SJCRH30 (cell line): ENCODE measurements around the gene RAB1B. TPM values are rescaled to one million over a fixed set of nuclear protein-coding genes. Genes with fewer than 3 reads are reported as not detected.
"Not testable (repeated sequence)": the region's sequence is repeated elsewhere in the genome, so short reads cannot be mapped to it uniquely, and the experiment has no call there.

ENCODE experiments used
- DNase-seq, 2 experiments: peaks; one replicate each; pipeline ENCODE4 v3.0.0-alpha.2; 2015 to 2020
- H3K27ac ChIP-seq: fragments of 250-450 bp; sonication (Bioruptor Pico); 2 replicates; pipeline ENCODE4 v1.5.1; 2020; ENCODE audit warnings: mild to moderate bottlenecking, moderate library complexity
- H3K27me3 ChIP-seq: fragments of 250-450 bp; sonication (Bioruptor Pico); 2 replicates; pipeline ENCODE4 v1.5.1; 2020; ENCODE audit warnings: mild to moderate bottlenecking, moderate library complexity
- H3K36me3 ChIP-seq: fragments of 250-450 bp; sonication (Bioruptor Pico); 2 replicates; pipeline ENCODE4 v1.5.1; 2020; ENCODE audit warnings: mild to moderate bottlenecking, moderate library complexity
- H3K4me1 ChIP-seq: fragments of 250-450 bp; sonication (Bioruptor Pico); 2 replicates; pipeline ENCODE4 v1.5.1; 2020; ENCODE audit warnings: mild to moderate bottlenecking, moderate library complexity
- H3K4me3 ChIP-seq: fragments of 250-450 bp; sonication (Bioruptor Pico); 2 replicates; pipeline ENCODE4 v1.5.1; 2020; ENCODE audit warnings: mild to moderate bottlenecking, moderate library complexity
- H3K9me3 ChIP-seq: fragments of 250-450 bp; sonication (Bioruptor Pico); replicated peaks from 2 replicates; pipeline ENCODE4 v1.5.1; 2020; ENCODE audit warnings: mild to moderate bottlenecking, moderate library complexity
- total RNA-seq: library from RNA; depleted of rRNA; stranded (reverse); fragments of >200 nt; shearing (Covaris generic); gene quantifications from 2 replicates; pipeline ENCODE4 v1.2.3, GENCODE V29; 2014

RAB1B gene
- total RNA-seq, 1 experiment from 2014 or later = 83.2 TPM

DNA sequence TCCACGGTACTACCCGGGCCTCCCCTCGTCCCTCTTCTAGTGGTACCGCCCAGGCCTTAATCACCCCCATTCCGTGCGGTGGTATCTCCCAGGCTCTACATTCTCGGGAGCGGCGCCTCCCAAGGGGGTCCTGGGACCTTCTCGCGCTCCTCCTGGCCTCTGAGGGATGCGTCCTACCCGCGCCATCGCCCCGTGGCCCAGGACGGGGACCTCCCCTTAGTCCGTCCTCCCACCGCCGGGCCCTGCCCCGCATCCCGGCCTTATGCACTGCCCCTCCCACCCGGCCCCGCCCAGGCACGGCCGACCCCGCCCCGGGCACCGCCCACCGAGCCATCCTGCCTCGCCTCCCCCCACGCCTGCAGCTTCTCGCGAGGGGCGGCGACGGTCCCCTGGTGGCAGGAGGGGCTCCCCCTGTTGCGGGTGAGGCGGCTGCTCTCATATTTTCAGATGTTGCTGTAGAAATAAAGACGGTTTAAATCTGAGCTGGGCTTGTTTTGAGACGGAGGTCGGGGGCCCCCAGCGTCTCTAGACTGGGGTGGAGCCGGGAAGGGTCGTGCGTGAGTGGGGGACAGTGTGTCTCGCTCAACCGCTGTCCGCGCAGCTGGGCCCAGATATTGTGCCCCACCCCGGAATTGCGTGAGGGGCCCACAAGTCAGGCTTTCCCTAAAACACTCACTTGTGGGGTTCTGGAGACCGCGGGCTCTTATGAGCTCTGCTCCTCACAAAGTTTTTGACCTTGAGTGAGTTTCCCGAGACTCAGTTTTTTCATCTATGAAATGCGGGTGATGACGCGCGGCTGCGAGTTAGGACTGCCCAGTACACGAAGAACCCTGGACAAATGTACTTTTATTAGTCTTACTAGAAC, 828 bp upstream of the RAB1B start:
- Histone ChIP-seq H3K4me1 (no peaks in the 10 kb centered on the region; the same call in 1 of the 2 replicates), H3K27ac (peak overlapping the region; percentile 86), H3K27me3 (no peaks in the 10 kb centered on the region), H3K9me3 (no peaks in the 10 kb centered on the region), H3K4me3 (peak overlapping the region; percentile 73), H3K36me3 (no peaks in the 10 kb centered on the region)
- DNase-seq = peak; percentile 88 to 89

DNA sequence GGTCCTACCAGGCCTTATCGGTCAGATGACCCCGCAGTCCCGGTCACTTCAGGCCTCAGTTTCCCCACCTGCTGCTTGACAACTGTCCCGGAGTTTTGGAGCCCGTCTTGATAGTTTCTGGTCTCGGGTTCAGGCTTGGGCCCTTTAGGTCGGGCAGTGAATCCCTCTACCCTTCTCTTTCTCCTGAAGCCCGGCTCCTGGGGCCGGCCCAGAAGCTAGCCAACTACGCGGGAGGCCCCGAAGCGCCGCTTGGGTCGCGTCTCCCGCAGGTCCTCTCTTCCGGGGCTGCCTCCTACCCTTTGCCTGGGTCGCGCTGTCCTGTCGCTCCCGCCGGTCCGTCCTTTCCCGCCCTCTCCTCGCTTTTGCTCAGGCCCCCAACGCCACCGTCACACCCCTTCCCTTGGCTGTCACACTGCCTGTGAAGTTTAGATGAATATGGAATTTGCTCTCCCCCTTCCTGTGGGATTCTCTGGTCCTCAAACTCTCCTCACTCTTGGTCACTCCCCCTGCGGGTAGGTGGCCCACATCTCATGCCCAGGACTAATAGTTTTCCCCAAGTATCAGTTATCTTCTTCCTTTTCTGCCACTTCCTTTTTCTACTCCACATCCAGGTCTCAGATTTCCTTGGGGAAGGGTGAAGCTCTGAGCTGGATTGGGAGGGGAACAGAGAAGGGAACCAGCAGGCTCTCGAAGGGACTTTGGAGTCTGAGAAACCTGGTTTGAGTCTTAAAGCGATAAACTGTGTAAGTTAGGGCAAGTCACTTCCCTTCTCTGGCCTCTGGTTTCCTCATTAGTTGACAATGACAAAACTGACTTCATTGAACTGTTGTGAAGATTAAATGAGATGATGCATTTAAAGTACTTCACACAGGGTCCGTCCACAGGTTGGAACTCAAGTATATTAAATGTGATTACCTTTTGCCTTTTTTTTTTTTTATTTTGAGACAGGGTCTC, 790 bp downstream of the RAB1B start:
- Histone ChIP-seq H3K9me3 (no peaks in the 10 kb centered on the region), H3K27me3 (no peaks in the 10 kb centered on the region), H3K4me1 (peaks cover 3% of the 10 kb centered on the region; the same call in 1 of the 2 replicates), H3K4me3 (peak overlapping the region; percentile 73), H3K36me3 (peaks cover 5% of the 10 kb centered on the region; the same call in 1 of the 2 replicates), H3K27ac (peak overlapping the region; percentile 86)
- peak; percentile 49 to 66 for DNase-seq

DNA sequence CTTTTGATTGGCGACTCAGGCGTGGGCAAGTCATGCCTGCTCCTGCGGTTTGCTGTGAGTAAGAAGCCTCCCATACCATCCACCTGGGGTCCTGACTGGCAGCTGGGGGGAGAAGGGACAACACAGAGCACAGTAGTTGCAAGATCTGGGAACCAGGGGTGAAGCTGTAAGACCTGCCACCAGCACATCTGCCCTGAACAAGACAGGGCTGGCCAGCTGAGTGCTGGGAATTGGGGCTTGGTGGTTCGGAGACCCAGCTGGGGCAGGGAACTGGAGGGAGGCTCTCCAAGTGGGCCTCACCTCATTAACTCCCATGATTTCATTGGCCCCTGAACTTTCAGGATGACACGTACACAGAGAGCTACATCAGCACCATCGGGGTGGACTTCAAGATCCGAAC, 3.4 kb downstream of the RAB1B start:
- DNase-seq = no peak
- H3K36me3 ChIP-seq = peaks cover 5% of the 10 kb centered on the region; the same call in 1 of the 2 replicates
- peaks cover 16% of the 10 kb centered on the region for H3K4me1 ChIP-seq
- H3K27ac ChIP-seq = no peak overlapping the region
- H3K4me3 ChIP-seq = no peak overlapping the region
- no peaks in the 10 kb centered on the region for H3K9me3 ChIP-seq
- no peaks in the 10 kb centered on the region for H3K27me3 ChIP-seq

DNA sequence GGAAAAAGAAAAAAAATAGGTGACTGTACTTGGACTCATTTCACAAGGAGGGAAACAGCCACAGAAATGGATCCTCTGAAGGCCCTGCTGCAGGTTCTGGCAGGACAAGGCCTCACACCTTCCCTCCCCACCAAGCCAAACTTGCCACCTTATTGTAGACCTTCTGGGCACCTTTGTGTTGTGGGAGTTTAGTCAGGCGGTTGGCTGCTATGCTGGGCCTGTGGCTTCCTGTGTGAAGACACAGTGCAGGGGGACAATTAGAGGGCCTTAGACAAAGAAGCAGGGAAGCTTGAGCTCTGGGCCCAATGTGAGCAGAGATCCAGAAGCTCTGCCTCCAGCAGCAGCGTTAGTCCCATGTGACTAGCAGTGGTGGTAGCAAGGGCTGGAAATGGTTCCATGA, 4.2 kb downstream of the RAB1B start:
- Histone ChIP-seq H3K27ac (no peak overlapping the region), H3K27me3 (no peaks in the 10 kb centered on the region), H3K4me1 (peaks cover 18% of the 10 kb centered on the region), H3K36me3 (peaks cover 5% of the 10 kb centered on the region; the same call in 1 of the 2 replicates), H3K9me3 (no peaks in the 10 kb centered on the region), H3K4me3 (no peak overlapping the region)
- no peak for DNase-seq

DNA sequence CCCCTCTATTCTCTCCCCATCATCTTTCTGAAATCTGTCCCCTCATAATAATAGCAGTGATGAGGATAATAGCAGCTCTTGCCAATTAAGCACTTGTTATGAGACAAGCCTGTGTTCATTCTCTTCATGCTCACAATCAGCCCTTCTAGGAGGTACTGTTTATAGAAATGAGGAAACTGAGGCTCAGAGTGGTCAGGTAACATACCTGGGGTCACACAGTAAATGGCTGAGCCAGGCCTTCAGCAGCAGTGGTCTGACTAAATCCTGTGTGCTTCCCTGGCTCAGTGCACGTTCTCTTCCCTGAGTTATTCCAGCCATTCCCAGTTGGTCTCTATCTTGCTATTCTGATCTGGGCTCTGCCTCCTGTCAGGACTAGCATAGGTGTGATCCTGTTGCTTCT, 5.8 kb downstream of the RAB1B start:
- Histone ChIP-seq H3K4me3 (no peak overlapping the region), H3K36me3 (peaks cover 5% of the 10 kb centered on the region; the same call in 1 of the 2 replicates), H3K27me3 (no peaks in the 10 kb centered on the region), H3K9me3 (no peaks in the 10 kb centered on the region), H3K4me1 (peaks cover 20% of the 10 kb centered on the region), H3K27ac (no peak overlapping the region)
- DNase-seq = no peak

DNA sequence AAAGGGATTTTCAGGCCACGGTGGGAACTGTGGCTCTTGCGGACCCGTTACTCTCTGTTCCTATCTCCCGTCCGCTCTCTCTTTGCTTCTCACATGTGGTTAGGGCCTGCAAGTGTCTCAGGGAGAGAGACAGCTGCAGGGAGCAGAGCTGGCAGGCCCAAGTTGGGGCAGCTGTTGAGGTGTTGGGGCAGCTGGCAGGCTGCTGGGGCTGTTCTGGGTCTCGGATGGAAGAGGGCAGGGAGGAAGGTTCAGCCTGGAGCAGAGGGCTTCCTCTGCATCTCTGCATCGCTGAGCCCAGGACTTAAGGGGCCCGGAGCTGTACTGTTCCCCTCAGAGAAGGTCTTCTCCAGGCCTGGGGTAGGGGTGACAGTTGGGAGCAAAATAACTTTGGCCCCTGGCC, 7.0 kb downstream of the RAB1B start:
- Histone ChIP-seq H3K27ac (peak overlapping the region; percentile 73), H3K4me1 (peaks cover 23% of the 10 kb centered on the region), H3K27me3 (no peaks in the 10 kb centered on the region), H3K4me3 (no peak overlapping the region), H3K36me3 (peaks cover 5% of the 10 kb centered on the region; the same call in 1 of the 2 replicates), H3K9me3 (no peaks in the 10 kb centered on the region)
- DNase-seq = peak; percentile 89

DNA sequence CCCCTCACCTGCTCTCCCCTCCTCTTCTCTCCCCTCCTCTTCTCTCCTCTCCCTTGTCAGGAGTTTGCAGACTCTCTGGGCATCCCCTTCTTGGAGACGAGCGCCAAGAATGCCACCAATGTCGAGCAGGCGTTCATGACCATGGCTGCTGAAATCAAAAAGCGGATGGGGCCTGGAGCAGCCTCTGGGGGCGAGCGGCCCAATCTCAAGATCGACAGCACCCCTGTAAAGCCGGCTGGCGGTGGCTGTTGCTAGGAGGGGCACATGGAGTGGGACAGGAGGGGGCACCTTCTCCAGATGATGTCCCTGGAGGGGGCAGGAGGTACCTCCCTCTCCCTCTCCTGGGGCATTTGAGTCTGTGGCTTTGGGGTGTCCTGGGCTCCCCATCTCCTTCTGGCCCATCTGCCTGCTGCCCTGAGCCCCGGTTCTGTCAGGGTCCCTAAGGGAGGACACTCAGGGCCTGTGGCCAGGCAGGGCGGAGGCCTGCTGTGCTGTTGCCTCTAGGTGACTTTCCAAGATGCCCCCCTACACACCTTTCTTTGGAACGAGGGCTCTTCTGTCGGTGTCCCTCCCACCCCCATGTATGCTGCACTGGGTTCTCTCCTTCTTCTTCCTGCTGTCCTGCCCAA, 7.7 kb downstream of the RAB1B start:
- peaks cover 5% of the 10 kb centered on the region; the same call in 1 of the 2 replicates for H3K36me3 ChIP-seq
- peak overlapping the region; percentile 73; the same call in 1 of the 2 replicates for H3K27ac ChIP-seq
- H3K27me3 ChIP-seq = no peaks in the 10 kb centered on the region
- no peak for DNase-seq
- no peaks in the 10 kb centered on the region for H3K9me3 ChIP-seq
- peaks cover 27% of the 10 kb centered on the region for H3K4me1 ChIP-seq
- no peak overlapping the region for H3K4me3 ChIP-seq

DNA sequence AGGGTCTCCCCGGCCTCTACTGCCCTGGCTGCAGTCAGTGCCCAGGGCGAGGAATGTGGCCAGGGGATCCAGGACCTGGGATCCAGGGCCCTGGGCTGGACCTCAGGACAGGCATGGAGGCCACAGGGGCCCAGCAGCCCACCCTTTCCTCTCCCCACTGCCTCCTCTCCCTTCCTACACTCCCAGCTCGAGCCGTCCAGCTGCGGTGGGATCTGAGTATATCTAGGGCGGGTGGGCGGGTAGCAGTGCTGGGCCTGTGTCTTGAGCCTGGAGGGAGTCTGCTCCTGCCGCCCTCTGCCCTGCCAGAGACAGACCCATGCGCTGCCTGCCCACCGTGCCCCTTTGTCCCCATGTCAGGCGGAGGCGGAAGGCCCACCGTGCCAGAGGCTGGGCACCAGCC, 8.2 kb downstream of the RAB1B start:
- H3K4me3 ChIP-seq, H3K27ac ChIP-seq, H3K9me3 ChIP-seq, H3K36me3 ChIP-seq, DNase-seq, H3K27me3 ChIP-seq: not testable (repeated sequence)
- peaks cover 27% of the 10 kb centered on the region for H3K4me1 ChIP-seq

DNA sequence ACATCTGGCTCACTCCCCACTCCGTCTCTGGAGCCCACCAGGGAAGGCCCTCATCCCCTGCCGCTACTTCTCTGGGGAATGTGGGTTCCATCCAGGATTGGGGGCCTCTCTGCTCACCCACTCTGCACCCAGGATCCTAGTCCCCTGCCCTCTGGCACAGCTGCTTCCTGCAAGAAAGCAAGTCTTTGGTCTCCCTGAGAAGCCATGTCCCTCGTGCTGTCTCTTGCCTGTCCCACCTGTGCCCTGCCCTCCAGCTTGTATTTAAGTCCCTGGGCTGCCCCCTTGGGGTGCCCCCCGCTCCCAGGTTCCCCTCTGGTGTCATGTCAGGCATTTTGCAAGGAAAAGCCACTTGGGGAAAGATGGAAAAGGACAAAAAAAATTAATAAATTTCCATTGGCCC, 8.6 kb downstream of the RAB1B start:
- not testable (repeated sequence) for DNase-seq, H3K4me3 ChIP-seq, H3K27ac ChIP-seq, H3K36me3 ChIP-seq, H3K9me3 ChIP-seq, H3K27me3 ChIP-seq
- peaks cover 27% of the 10 kb centered on the region for H3K4me1 ChIP-seq

DNA sequence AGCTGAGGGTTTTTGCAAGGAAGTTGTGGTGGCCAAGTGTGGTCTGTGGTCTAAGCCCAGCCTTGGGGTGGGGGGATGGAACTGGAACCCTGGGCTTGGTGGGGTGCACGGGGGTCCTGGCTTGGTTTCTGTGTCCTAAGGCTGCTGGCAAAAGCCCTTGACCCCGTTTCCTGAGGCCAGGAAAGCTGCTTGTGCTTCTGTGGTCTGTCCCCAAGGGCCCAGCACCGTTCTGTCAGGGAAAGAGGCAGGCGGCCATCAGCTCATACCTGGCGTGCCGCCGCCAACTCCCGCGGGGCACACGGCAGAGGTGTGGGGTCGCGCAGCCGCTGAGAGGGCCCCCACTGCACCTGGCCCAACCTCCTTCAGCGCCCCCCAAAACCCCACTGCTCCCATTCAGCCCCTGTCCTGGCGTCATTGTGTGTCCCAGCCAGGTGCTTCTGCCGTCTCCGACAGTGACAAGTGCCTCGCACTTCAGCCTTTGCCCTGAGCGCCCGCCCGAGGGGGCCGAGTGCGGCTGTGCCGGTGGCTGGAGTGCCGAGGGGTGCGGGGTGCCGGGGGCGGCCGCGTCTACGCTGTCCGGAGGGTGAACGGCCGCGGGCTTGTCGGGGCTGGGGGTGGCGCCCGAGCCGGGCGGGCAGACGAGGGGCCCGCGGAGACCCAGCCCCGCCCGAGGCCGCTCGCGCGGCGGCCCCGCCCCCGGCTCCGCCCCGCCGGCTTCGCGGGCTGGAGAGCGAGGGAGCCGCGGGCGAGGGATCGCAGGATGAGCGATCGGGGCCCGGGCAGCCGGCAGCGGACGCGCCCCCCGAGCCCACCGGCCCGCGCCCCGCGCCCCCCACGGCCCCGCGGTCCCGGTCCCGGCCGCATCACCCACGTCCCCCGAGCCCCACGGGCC, 9.3 kb downstream of the RAB1B start, which contains the start of gene CNIH2:
Gene CNIH2 (plus strand): TSS at position 705 of the 892 bp plus-strand sequence. CDS start 282 bp downstream, outside the sequence.
- H3K9me3 ChIP-seq = no peaks in the 10 kb centered on the region
- H3K27me3 ChIP-seq = no peaks in the 10 kb centered on the region
- H3K4me1 ChIP-seq = peaks cover 27% of the 10 kb centered on the region
- H3K27ac ChIP-seq = no peak within 1 kb of the TSS
- peak in 1 of 2 experiments; percentile 50 for DNase-seq
- H3K4me3 ChIP-seq = peak within 1 kb of the TSS; percentile 45
- H3K36me3 ChIP-seq = peaks cover 5% of the 10 kb centered on the region; the same call in 1 of the 2 replicates

DNA sequence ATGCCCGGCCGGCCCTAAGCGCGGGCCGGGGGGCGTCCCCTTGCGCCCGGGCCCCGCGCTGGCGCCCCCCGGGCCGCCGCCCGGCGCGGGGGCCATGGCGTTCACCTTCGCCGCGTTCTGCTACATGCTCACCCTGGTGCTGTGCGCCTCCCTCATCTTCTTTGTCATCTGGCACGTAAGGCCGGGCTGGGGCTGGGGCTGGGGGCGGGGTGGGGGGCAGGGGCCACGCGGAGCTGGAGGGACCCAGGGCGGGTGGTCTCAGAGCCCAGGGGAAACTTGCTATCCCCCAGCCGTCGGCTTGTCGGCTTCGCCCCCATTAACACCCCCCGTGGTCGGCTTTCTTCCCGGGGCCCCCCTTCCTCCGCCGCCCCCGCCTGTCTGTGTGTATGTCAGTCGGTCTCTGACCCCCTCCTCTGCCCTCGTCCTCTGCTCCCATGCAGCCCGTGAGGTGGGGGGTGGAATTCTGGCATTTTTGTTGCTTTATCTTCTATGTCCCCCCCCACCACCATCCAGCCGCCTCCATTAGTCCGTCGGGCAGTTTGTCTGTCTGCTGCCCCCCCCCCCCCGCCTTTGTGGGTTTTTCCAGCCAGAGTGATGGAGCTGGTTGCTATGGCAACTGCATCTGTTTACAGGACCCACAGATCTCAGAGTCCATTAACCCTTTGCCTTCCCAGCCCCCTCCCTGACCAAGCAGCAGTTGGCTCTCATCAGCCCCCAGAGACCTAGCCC, 10.1 kb downstream of the RAB1B start:
- DNase-seq = peak in 1 of 2 experiments; percentile 45
- Histone ChIP-seq H3K27me3 (no peaks in the 10 kb centered on the region), H3K36me3 (peaks cover under 1% of the 10 kb centered on the region; the same call in 1 of the 2 replicates), H3K4me3 (peak overlapping the region; percentile 45), H3K27ac (no peak overlapping the region), H3K9me3 (no peaks in the 10 kb centered on the region), H3K4me1 (peaks cover 27% of the 10 kb centered on the region)

DNA sequence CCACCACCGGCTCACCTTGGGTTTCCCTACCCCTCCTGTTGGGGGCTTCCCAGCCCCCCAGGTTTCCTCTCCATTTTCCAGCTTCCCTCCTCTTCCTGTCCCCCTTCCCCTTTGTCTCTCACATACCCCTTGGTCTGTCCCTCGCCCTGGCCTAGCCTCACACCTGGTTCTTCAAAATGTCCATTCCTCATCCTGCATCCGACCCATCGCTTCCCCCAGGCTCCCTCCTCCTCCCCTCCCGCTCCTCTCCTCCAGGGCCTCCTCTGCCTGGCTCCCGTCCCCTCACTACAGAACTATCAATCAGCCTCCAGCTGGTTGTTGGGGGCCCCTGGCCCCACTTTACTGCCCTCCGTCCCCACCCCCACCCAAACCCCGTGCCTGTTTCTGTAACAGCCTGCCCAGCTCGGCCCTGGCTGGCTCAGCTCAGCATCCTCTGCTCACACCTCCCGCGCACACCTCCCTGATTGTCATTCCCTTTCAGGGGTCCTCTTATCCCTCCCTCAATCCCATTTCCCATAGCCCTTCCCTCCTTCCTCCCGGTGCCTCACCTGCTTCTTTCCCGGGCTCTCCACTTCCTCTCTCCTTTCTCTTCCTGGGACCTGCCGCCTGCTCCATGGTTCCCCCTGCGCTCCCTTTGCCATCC, 10.8 kb downstream of the RAB1B start:
- no peak for DNase-seq
- no peaks in the 10 kb centered on the region for H3K36me3 ChIP-seq
- H3K9me3 ChIP-seq = no peaks in the 10 kb centered on the region
- H3K27me3 ChIP-seq = no peaks in the 10 kb centered on the region
- no peak overlapping the region for H3K27ac ChIP-seq
- H3K4me3 ChIP-seq = no peak overlapping the region
- H3K4me1 ChIP-seq = peaks cover 25% of the 10 kb centered on the region

DNA sequence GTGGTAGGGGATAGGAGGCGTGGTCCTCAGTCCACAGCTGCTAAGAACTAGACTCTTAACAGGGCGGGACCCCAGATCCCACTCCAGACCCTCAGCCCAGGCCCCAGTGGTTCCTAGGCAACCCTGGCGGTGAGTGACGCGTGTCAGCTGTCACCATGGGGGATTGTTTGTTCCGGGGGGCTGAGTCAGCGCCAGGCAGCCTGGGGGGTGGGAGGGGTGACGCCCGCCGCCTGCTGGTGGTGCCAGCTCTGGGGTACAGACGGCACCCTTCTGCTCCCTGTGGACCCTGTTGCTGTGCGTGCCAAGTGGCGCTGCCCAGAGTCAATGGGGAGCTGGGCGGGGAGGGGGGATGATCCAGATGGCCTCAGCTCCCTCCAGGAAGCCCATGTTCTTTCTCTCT, 12.0 kb downstream of the RAB1B start:
- Histone ChIP-seq H3K27me3 (no peaks in the 10 kb centered on the region), H3K4me1 (peaks cover 17% of the 10 kb centered on the region), H3K36me3 (no peaks in the 10 kb centered on the region), H3K9me3 (no peaks in the 10 kb centered on the region), H3K27ac (no peak overlapping the region), H3K4me3 (no peak overlapping the region)
- DNase-seq = no peak
